ENCODE data around the gene KRTAP1-5. TPM values are rescaled to one million over a fixed set of nuclear protein-coding genes. Genes with fewer than 3 reads are reported as not detected.

The KRTAP1-5 gene
- total and polyA plus RNA-seq, 2 donors (not counting 3 experiments of a cell fraction or from before 2014, with no cell fraction given), result not detected

DNA sequence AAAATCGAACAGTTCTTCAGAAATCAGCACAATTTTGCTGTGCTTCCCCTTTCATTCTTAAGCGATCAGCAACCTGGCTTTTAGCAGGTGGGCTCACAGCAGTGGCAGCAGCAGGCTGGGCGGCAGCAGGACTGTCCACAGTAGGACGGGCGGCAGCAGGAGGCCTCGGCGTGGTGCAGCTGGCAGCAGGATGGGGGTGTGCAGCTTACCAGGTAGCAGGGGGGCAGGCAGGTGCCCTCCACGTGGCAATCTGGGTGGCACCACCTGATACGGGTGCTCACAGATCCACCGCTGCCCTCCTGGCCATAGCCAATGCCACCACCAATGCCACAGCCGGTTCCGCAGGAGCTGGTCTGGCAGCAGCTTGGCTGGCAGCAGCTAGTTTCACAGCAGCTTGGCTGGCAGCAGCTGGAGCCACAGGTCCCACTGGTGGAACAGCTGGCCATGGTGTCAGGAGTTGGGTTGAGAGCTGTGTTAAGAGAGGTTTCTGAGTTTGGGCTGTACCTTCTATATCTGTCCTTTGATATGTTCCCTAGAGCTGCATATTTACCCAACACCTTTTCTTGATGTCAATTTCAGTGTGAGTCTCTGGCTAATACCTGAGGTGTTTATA lies 2.7 kb upstream of the KRTAP1-5 start, which contains the start of gene KRTAP1-4:
Gene KRTAP1-4 (minus strand): TSS at position 563 of the 613 bp plus-strand sequence. CDS start 117 bp downstream, at position 446.
- POLR2A ChIA-PET, result no interaction called here
- no TSS peak for BruUV-seq (replicated peaks)
- no peak within 1 kb of the TSS for H3K4me2 ChIP-seq (ENCODE audit: insufficient read depth, low read length)
- no peak for FAIRE-seq
- TF ChIP-seq POLR2AphosphoS5 (IDR thresholded peaks at IDR 0.05; ENCODE audit: insufficient read depth, low read depth, low read length) (no peak), EZH2 (IDR thresholded peaks at IDR 0.05; ENCODE audit: borderline replicate concordance, low read depth, low read length, severe bottlenecking) (no peak), MYC (IDR thresholded peaks at IDR 0.05; ENCODE audit: low read depth, low read length) (no peak), JUN (IDR thresholded peaks at IDR 0.05; ENCODE audit: borderline replicate concordance, insufficient read depth, insufficient read length, low read depth) (no peak), GATA2 (IDR thresholded peaks at IDR 0.05; ENCODE audit: insufficient read depth, insufficient read length, low read depth, low read length) (no peak), FOS (IDR thresholded peaks at IDR 0.05; ENCODE audit: borderline replicate concordance, insufficient read depth, low read length) (no peak), POLR2A (IDR thresholded peaks at IDR 0.05; ENCODE audit: low read depth, low read length) (no peak)
- TF ChIP-seq, protein P1, sequence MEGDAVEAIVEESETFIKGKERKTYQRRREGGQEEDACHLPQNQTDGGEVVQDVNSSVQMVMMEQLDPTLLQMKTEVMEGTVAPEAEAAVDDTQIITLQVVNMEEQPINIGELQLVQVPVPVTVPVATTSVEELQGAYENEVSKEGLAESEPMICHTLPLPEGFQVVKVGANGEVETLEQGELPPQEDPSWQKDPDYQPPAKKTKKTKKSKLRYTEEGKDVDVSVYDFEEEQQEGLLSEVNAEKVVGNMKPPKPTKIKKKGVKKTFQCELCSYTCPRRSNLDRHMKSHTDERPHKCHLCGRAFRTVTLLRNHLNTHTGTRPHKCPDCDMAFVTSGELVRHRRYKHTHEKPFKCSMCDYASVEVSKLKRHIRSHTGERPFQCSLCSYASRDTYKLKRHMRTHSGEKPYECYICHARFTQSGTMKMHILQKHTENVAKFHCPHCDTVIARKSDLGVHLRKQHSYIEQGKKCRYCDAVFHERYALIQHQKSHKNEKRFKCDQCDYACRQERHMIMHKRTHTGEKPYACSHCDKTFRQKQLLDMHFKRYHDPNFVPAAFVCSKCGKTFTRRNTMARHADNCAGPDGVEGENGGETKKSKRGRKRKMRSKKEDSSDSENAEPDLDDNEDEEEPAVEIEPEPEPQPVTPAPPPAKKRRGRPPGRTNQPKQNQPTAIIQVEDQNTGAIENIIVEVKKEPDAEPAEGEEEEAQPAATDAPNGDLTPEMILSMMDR (IDR thresholded peaks at IDR 0.05; ENCODE audit: extremely low read depth in 1 of 2, insufficient read depth in 1 of 2, low read depth in 1 of 2, low read length in 2 of 2), result no peak
- TF ChIP-seq, protein P2, sequence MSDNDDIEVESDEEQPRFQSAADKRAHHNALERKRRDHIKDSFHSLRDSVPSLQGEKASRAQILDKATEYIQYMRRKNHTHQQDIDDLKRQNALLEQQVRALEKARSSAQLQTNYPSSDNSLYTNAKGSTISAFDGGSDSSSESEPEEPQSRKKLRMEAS (IDR thresholded peaks at IDR 0.05; ENCODE audit: insufficient read depth, insufficient read length), result no peak
- H3K9ac ChIP-seq (replicated peaks; ENCODE audit: extremely low read depth, insufficient read depth, low read length), result no peak within 1 kb of the TSS
- no peaks in the 10 kb centered on the region for H3K9me1 ChIP-seq (replicated peaks; ENCODE audit: control insufficient read depth, extremely low read depth, insufficient read depth, low read length)
- no peaks in the 10 kb centered on the region for H3K36me3 ChIP-seq (ENCODE audit: control insufficient read depth in 2 of 2, extremely low read depth in 1 of 2, insufficient read depth in 2 of 2, low read length in 2 of 2)
- dilution Hi-C loops (cut with MboI; ENCODE audit: extremely low pct_ligation_motif_present, low sequenced_read_pairs), result no loop called here
- no peaks in the 10 kb centered on the region for H4K20me1 ChIP-seq (replicated peaks; ENCODE audit: control insufficient read depth, extremely low read depth, insufficient read depth, low read length)
- H3K79me2 ChIP-seq (ENCODE audit: control insufficient read depth, insufficient read depth, low read length), result no peaks in the 10 kb centered on the region
- H3K27me3 ChIP-seq (ENCODE audit: control insufficient read depth in 2 of 2, insufficient read depth in 2 of 2, low read length in 2 of 2), result peaks cover 2% of the 10 kb centered on the region in 2 experiments
- intact Hi-C loops (cut with micrococcal nuclease), result loop anchor here (10.0 kb wide), 1 partner anchor 755 kb away; no protein-coding TSS in a partner anchor
- no peaks in the 10 kb centered on the region for H3K9me3 ChIP-seq (replicated peaks; ENCODE audit: control insufficient read depth, insufficient read depth, low read length)
- no peak within 1 kb of the TSS for H2AFZ ChIP-seq (ENCODE audit: low read depth, low read length)
- no peak within 1 kb of the TSS for H3K27ac ChIP-seq (ENCODE audit: insufficient read depth, low read depth, low read length)
- no peaks in the 10 kb centered on the region for H3K4me1 ChIP-seq (ENCODE audit: control insufficient read depth, extremely low read depth, insufficient read depth, low read length)
- CTCF ChIA-PET, result interaction anchor here (1.1 kb wide), 1 partner anchor 40 kb away, joined by 3 read pairs; no protein-coding TSS in a partner anchor
- H3K4me3 ChIP-seq (replicated peaks in 1 of 3; ENCODE audit: insufficient read depth in 1 of 3, low read depth in 1 of 3, low read length in 3 of 3), result no peak within 1 kb of the TSS
- no peak for DNase-seq (ENCODE audit: low read depth, low spot score)

All from endothelial cell of umbilical vein (primary cell).